ENCODE results near the gene HID1.

Gene HID1

DNA sequence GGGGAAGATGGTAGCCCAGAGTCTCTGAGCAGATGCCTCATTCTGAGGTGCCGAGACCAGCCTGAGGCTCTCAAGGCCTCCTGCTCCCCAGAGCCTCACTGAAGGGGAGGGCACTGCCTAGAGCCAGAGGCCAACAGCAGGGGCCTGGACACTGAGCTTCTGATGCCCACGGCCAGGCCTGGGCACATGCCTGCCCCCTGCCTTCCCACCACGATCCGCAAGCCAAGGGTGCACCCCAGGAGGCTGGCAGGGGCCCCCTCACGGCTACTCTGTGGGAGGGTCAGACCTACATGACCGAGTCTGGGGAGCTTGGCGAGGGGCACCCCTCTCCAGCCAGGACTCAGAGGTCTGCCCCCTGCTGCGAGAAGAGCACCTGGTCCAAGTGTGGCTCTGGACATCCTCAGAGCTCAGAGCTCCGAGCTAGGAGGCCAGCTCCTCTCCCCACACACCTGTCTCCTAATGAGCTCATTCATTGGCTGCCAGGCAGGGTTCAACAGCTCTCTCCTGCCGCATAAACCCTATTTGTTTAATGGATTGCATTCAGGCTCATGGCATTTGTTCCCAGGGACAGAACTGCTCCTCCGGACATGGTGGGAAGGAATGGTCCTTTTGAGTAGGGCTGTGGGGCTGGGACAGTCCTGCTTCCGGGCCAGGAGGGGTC is 23.0 kb downstream of the HID1 start:
- TF ChIP-seq, protein P1, sequence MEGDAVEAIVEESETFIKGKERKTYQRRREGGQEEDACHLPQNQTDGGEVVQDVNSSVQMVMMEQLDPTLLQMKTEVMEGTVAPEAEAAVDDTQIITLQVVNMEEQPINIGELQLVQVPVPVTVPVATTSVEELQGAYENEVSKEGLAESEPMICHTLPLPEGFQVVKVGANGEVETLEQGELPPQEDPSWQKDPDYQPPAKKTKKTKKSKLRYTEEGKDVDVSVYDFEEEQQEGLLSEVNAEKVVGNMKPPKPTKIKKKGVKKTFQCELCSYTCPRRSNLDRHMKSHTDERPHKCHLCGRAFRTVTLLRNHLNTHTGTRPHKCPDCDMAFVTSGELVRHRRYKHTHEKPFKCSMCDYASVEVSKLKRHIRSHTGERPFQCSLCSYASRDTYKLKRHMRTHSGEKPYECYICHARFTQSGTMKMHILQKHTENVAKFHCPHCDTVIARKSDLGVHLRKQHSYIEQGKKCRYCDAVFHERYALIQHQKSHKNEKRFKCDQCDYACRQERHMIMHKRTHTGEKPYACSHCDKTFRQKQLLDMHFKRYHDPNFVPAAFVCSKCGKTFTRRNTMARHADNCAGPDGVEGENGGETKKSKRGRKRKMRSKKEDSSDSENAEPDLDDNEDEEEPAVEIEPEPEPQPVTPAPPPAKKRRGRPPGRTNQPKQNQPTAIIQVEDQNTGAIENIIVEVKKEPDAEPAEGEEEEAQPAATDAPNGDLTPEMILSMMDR (IDR thresholded peaks at IDR 0.05; ENCODE audit: low read length, missing control alignments), result no peak
- no peak overlapping the region for H3K4me3 ChIP-seq (replicated peaks; ENCODE audit: low read depth, low read length)
- no peak for DNase-seq (ENCODE audit: low read depth)

DNA sequence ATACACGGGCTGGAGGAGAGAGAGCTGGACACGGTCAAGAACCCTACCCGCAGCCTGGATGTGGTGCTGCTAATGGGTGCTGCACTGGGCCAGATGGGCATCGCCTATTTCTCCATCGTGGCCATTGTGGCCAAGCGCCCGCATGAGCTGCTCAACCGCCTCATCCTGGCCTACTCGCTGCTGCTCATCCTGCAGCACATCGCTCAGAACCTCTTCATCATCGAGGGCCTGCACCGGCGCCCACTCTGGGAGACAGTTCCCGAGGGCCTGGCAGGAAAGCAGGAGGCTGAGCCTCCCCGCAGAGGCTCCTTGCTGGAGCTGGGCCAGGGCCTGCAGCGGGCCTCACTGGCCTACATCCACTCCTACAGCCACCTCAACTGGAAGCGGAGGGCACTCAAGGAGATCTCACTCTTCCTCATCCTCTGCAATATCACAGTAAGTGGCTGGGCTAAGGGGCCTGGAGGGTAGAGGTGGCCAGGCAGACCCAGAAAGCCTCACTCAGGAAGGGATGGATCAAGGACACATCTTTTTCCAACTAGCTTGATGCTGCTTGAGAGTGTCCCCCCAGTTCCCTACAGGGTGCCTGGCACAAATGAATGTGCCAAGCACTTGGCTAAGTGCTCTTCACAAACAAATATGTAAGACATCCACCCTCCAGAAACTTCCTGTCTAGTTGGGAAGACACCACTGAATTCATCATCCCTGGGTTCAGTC is 25.4 kb downstream of the HID1 start:
- no peak overlapping the region for H3K4me3 ChIP-seq (replicated peaks; ENCODE audit: low read depth, low read length)
- TF ChIP-seq, protein P1 (IDR thresholded peaks at IDR 0.05; ENCODE audit: low read length, missing control alignments), result no peak
- DNase-seq (ENCODE audit: low read depth), result no peak

DNA sequence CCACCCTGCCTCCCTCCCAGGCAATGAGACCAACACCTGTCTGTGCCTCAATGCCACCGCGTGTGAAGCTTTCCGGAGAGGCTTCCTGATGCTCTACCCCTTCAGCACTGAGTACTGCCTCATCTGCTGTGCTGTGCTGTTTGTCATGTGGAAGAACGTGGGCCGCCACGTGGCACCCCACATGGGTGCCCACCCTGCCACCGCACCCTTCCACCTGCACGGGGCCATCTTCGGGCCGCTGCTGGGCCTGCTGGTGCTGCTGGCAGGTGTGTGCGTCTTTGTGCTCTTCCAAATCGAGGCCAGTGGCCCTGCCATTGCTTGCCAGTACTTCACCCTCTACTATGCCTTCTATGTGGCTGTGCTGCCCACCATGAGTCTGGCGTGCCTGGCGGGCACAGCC is 25.9 kb downstream of the HID1 start:
- TF ChIP-seq, protein P1 (IDR thresholded peaks at IDR 0.05; ENCODE audit: low read length, missing control alignments), result no peak
- no peak overlapping the region for H3K4me3 ChIP-seq (replicated peaks; ENCODE audit: low read depth, low read length)
- no peak for DNase-seq (ENCODE audit: low read depth)

DNA sequence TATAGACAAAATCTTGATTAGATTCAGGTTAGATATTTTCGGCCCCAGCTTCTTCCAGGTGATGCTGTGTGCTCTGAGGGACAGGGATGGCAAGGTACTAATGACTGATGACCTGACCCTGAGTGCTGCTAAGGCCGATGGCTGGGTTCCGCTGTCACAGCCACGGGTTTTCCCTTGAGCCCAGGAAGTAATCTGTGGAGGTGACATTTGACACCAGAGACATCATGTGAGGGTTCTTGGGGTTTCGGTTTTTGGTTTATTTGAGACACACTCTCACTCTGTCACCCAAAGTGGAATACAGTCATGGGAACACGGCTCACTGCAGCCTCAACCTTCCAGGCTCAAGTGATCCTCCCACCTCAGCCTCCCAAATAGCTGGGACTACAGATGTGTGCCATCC is 27.0 kb downstream of the HID1 start:
- no peak overlapping the region for H3K4me3 ChIP-seq (replicated peaks; ENCODE audit: low read depth, low read length)
- no peak for DNase-seq (ENCODE audit: low read depth)
- TF ChIP-seq, protein P1 (IDR thresholded peaks at IDR 0.05; ENCODE audit: low read length, missing control alignments), result no peak

DNA sequence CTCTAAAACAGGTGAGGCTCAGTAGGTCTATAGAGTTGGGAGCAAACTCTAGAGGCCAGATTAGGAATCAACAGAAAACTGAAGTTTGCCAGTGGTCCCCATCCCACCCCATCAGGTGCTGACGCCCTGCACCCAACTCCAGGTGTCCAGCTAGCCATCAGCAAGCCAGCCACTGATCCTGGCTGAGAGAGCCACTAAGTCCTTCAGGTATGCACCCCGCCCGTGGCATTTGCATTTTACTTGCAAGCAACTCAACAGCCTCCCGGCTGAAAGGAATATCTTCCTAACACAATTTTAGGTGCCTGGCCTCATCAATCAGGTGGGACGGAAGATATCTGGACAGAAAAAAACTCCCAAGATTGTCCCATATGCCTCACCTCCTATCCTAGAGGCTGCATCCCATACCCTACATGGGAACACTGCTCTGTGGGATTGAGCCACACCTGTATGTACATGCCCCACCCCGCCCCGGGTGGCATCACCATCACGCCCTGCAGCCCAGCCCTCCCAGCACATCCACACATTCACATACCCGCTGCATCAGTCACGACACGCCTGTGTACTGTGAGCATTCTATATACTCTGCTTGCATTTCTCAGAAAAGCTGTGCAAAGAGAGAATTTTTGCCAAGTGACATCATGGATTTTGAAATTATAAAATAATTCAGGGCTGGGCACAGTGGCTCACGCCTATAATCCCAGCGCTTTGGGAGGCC is 28.6 kb downstream of the HID1 start:
- no peak for DNase-seq (ENCODE audit: low read depth)
- no peak overlapping the region for H3K4me3 ChIP-seq (replicated peaks; ENCODE audit: low read depth, low read length)
- TF ChIP-seq, protein P1 (IDR thresholded peaks at IDR 0.05; ENCODE audit: low read length, missing control alignments), result no peak

DNA sequence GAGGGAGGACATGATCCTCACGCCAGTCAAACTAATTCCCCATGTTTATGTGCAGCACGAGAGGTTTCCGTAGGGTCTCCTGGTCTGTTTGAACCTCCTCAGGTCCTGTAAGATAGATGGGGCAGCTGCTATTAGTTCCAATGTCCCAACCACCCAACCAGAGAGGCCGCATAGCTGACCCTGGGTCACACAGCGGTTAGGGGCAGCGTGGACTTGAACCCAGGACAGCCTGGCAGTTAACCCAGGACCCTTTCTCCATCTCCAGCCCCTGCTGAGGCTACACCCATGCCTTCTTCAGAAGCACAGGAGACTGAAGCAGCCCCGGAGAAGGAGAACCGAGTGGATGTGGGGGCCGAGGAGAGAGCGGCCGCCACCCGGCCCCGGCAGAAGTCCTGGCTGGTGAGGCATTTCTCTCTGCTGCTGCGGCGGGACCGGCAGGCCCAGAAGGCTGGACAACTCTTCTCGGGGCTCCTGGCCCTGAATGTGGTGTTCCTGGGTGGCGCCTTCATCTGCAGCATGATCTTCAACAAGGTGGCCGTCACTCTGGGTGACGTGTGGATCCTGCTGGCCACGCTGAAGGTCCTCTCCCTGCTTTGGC is 31.3 kb downstream of the HID1 start:
- no peak overlapping the region for H3K4me3 ChIP-seq (replicated peaks; ENCODE audit: low read depth, low read length)
- DNase-seq (ENCODE audit: low read depth), result no peak
- TF ChIP-seq, protein P1 (IDR thresholded peaks at IDR 0.05; ENCODE audit: low read length, missing control alignments), result no peak
